HCT116 (cell line): ENCODE measurements around the gene PPM1E. TPM values are rescaled to one million over a fixed set of nuclear protein-coding genes. Genes with fewer than 3 reads are reported as not detected.

Experiments used
- ATAC-seq: fragments of 200-7000 bp; cut with Tn5 transposase; 2 replicates; pipeline ENCODE4 v1.9.1; 2020; ENCODE audit warnings: mild to moderate bottlenecking, moderate library complexity
- BruUV-seq: library from RNA; stranded (reverse); fragments of 400-500 nt; replicated peaks from 2 replicates; lab custom pipeline; 2021; lab: Mats Ljungman, UMichigan
- CTCF ChIA-PET: fragments of 300-600 bp; sonication (Branson Sonifier 250); formaldehyde crosslinking; loops from one replicate; lab custom pipeline; 2021; ENCODE audit warnings: antibody characterized with exemption; lab: Charles Lee
- POLR2A ChIA-PET: fragments of 300-600, 350-600 bp; sonication (Branson Sonifier 250); formaldehyde crosslinking; loops from one replicate; lab custom pipeline; 2021; ENCODE audit warnings: antibody characterized with exemption; lab: Charles Lee
- RAD21 ChIA-PET, 2 experiments: fragments of 300-600 bp; sonication (Branson Sonifier 250); formaldehyde crosslinking; loops; one replicate each; lab custom pipeline; 2023; ENCODE audit warnings: low total read pairs in 2 of 2; ENCODE audit not compliant: uncharacterized antibody in 2 of 2, unreplicated experiment in 2 of 2, low non-redundant PET in 1 of 2; lab: Charles Lee
- DNase-seq: peaks from one replicate; pipeline ENCODE4 v3.0.0-alpha.2; 2010; ENCODE audit warnings: low read depth, low spot score
- H2AFZ ChIP-seq: fragments of 200-600 bp; shearing (Covaris generic), sonication (generic); 2 replicates; pipeline ENCODE4 v1.6.1; 2017; ENCODE audit warnings: low read depth, mixed run types, mixed read lengths, antibody characterized with exemption, low read length; ENCODE audit not compliant: poor library complexity, severe bottlenecking
- H3K27ac ChIP-seq: 2 replicates; pipeline ENCODE4 v1.5.1; 2012; ENCODE audit warnings: low read depth, low read length
- H3K27me3 ChIP-seq: fragments of 200-600 bp; sonication (generic); 2 replicates; pipeline ENCODE4 v1.6.1; 2016; ENCODE audit warnings: mixed run types, low read length, mixed read lengths; ENCODE audit not compliant: insufficient read depth
- H3K36me3 ChIP-seq, 2 experiments: fragments of 200-500 bp in 1 of 2; fragments of 200-600 bp in 1 of 2; sonication (Bioruptor generic) in 1 of 2; sonication (generic) in 1 of 2; 2 replicates each; pipeline versions ENCODE4 v1.5.1 to v1.6.1; 2014 to 2016; ENCODE audit warnings: low read length in 2 of 2, inconsistent platforms in 1 of 2, mixed read lengths in 1 of 2, mixed run types in 1 of 2; ENCODE audit not compliant: insufficient read depth in 2 of 2, control insufficient read depth in 1 of 2
- H3K4me1 ChIP-seq, 2 experiments: fragments of 200-600 bp in 1 of 2; sonication (generic) in 1 of 2; 2 replicates each; pipeline versions ENCODE4 v1.5.1 to v1.6.1; 2012 to 2017; ENCODE audit warnings: low read length in 2 of 2, inconsistent platforms in 1 of 2, mild to moderate bottlenecking in 1 of 2, mixed read lengths in 1 of 2, mixed run types in 1 of 2, moderate library complexity in 1 of 2; ENCODE audit not compliant: insufficient read depth in 2 of 2, control insufficient read depth in 1 of 2
- H3K4me2 ChIP-seq: fragments of 200-600 bp; sonication (generic); 2 replicates; pipeline ENCODE4 v1.6.1; 2017; ENCODE audit warnings: mixed run types, low read length, mixed read lengths
- H3K4me3 ChIP-seq, 2 experiments: fragments of 200-600 bp in 1 of 2; sonication (generic) in 1 of 2; replicated peaks in 1 of 2; 2 replicates each; pipeline ENCODE4 v1.5.1; 2011 to 2016; ENCODE audit warnings: low read length in 2 of 2, control low read depth in 1 of 2, low read depth in 1 of 2, mild to moderate bottlenecking in 1 of 2, mixed read lengths in 1 of 2, mixed run types in 1 of 2
- H3K79me2 ChIP-seq: fragments of 200-600 bp; sonication (generic); 2 replicates; pipeline ENCODE4 v1.6.1; 2017; ENCODE audit warnings: mild to moderate bottlenecking, mixed run types, low read length, moderate library complexity, mixed read lengths; ENCODE audit not compliant: insufficient read depth
- H3K9ac ChIP-seq: fragments of 200-600 bp; sonication (generic); 2 replicates; pipeline ENCODE4 v1.6.1; 2016; ENCODE audit warnings: low read length, mixed read lengths
- H3K9me2 ChIP-seq: fragments of 200-600 bp; sonication (generic), shearing (Covaris generic); 2 replicates; pipeline ENCODE4 v1.6.1; 2017; ENCODE audit warnings: mixed run types, mild to moderate bottlenecking, moderate library complexity; ENCODE audit not compliant: insufficient read depth
- H3K9me3 ChIP-seq, 2 experiments: fragments of 200-500 bp in 1 of 2; fragments of 200-600 bp in 1 of 2; sonication (Bioruptor generic) in 1 of 2; sonication (generic) in 1 of 2; 2 replicates each; pipeline ENCODE4 v1.6.1; 2014 to 2017; ENCODE audit warnings: low read length in 2 of 2, mixed read lengths in 2 of 2, inconsistent platforms in 1 of 2, low read depth in 1 of 2, mild to moderate bottlenecking in 1 of 2, mixed run types in 1 of 2, moderate library complexity in 1 of 2; ENCODE audit not compliant: control insufficient read depth in 1 of 2, insufficient read depth in 1 of 2
- H4K20me1 ChIP-seq: fragments of 200-600 bp; sonication (generic), shearing (Covaris generic); 2 replicates; pipeline ENCODE4 v1.6.1; 2017; ENCODE audit warnings: mixed run types, mild to moderate bottlenecking, moderate library complexity; ENCODE audit not compliant: insufficient read depth
- CBX3 ChIP-seq: IDR thresholded peaks from 2 replicates; pipeline ENCODE4 v1.6.1; 2012; ENCODE audit warnings: low read depth
- CTCF ChIP-seq, 3 experiments: fragments of 200-600 bp in 1 of 3; sonication (generic) in 1 of 3; IDR thresholded peaks in 2 of 3; conservative IDR thresholded peaks in 1 of 3; 2 replicates each; pipeline ENCODE4 v1.5.1; 2012 to 2017; ENCODE audit warnings: low read depth in 2 of 3, low read length in 2 of 3, antibody characterized with exemption in 1 of 3, borderline replicate concordance in 1 of 3, control low read depth in 1 of 3, mild to moderate bottlenecking in 1 of 3, mixed read lengths in 1 of 3, mixed run types in 1 of 3, moderate library complexity in 1 of 3; ENCODE audit not compliant: insufficient read depth in 1 of 3
- EGR1 ChIP-seq: IDR thresholded peaks from 2 replicates; pipeline ENCODE4 v1.6.1; 2012; ENCODE audit warnings: low read depth
- ELF1 ChIP-seq: IDR thresholded peaks from 2 replicates; pipeline ENCODE4 v1.6.1; 2012; ENCODE audit warnings: low read depth, borderline replicate concordance
- EZH2phosphoT487 ChIP-seq: fragments of 200-600 bp; IDR thresholded peaks from 2 replicates; pipeline ENCODE4 v1.6.1; 2018; ENCODE audit warnings: antibody characterized with exemption, borderline replicate concordance
- MAX ChIP-seq: IDR thresholded peaks from 2 replicates; pipeline ENCODE4 v1.6.1; 2012
- POLR2A ChIP-seq: IDR thresholded peaks from 2 replicates; pipeline ENCODE4 v1.7.0; 2011; ENCODE audit warnings: borderline replicate concordance; ENCODE audit not compliant: insufficient read depth, insufficient read length; ENCODE audit errors: extremely low read depth
- POLR2AphosphoS5 ChIP-seq: IDR thresholded peaks from 2 replicates; pipeline ENCODE4 v1.6.1; 2011; ENCODE audit warnings: mild to moderate bottlenecking, low read depth, low read length, moderate library complexity
- REST ChIP-seq: IDR thresholded peaks from 2 replicates; pipeline ENCODE4 v1.6.1; 2012; ENCODE audit warnings: low read depth
- SIN3A ChIP-seq: IDR thresholded peaks from 2 replicates; pipeline ENCODE4 v1.6.1; 2012; ENCODE audit warnings: low read depth
- TCF7L2 ChIP-seq: IDR thresholded peaks from 2 replicates; pipeline ENCODE4 v1.7.0; 2011; ENCODE audit warnings: borderline replicate concordance, inconsistent platforms; ENCODE audit not compliant: insufficient read depth, insufficient read length; ENCODE audit errors: extremely low read depth
- ZFX ChIP-seq: fragments of 450-650 bp; IDR thresholded peaks from 2 replicates; pipeline ENCODE4 v1.6.1; 2017
- intact Hi-C: fragments of 100-400 bp; cut with micrococcal nuclease; formaldehyde crosslinking; loops from 2 replicates; pipeline ENCODE4 v1.10.0; 2022
- total RNA-seq: library from RNA; stranded (reverse); gene quantifications from one replicate; pipeline ENCODE4 v1.2.1, GENCODE V29; 2021; ENCODE audit not compliant: unreplicated experiment
- TF ChIP-seq, protein P1 (sequence below): IDR thresholded peaks from 2 replicates; pipeline ENCODE4 v1.6.1; 2011; ENCODE audit warnings: mild to moderate bottlenecking, low read length, moderate library complexity; ENCODE audit not compliant: insufficient replicate concordance; ENCODE audit errors: extremely low read depth

PPM1E gene
- total RNA-seq, 1 experiment from 2014 or later, result 0.02 TPM

DNA sequence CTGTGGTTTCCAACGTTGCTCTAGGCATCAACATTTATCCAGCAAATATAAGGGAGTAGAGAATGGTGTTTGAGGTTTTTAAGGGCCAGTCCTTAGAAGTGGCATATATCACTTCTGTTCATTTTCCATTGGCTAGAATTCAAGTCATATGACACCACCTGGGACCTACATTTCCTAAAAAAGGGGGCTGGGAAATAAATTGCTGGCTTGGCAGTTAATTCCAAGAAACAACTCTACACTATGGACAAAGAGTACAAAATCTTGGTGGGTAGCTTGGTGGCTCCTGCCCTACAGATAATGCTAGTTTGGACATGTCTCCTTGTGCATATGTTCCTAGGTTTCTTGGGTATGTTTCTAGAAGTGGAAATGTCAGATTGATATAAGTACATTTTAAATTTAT lies 7.6 kb downstream of the PPM1E start:
- Histone ChIP-seq H3K9me3 (no peaks in the 10 kb centered on the region), H3K27me3 (no peaks in the 10 kb centered on the region), H3K4me3 (no peak overlapping the region), H3K36me3 (no peaks in the 10 kb centered on the region), H3K4me1 (no peaks in the 10 kb centered on the region), H3K9me2 (no peaks in the 10 kb centered on the region), H3K79me2 (no peaks in the 10 kb centered on the region), H3K9ac (no peak overlapping the region), H4K20me1 (no peaks in the 10 kb centered on the region), H3K4me2 (no peak overlapping the region), H2AFZ (no peak overlapping the region), H3K27ac (no peak overlapping the region)
- ChIA-PET CTCF (no interaction called here), POLR2A (no interaction called here), RAD21 (no interaction called here)
- ATAC-seq, result no peak
- no peak for TF ChIP-seq POLR2AphosphoS5
- TF ChIP-seq ELF1, result no peak
- intact Hi-C loops, result no loop called here
- no TSS peak for BruUV-seq
- DNase-seq, result no peak

- RAD21 ChIA-PET, result no interaction called here
- Histone ChIP-seq H2AFZ (no peak overlapping the region), H3K9me3 (no peaks in the 10 kb centered on the region), H3K27me3 (no peaks in the 10 kb centered on the region), H3K9me2 (no peaks in the 10 kb centered on the region), H3K9ac (no peak overlapping the region), H3K36me3 (no peaks in the 10 kb centered on the region), H3K4me2 (no peak overlapping the region), H3K4me3 (no peak overlapping the region), H3K27ac (no peak overlapping the region), H3K4me1 (no peaks in the 10 kb centered on the region), H4K20me1 (no peaks in the 10 kb centered on the region), H3K79me2 (no peaks in the 10 kb centered on the region)
- no TSS peak for BruUV-seq
- no peak for DNase-seq
- no peak for ATAC-seq
- POLR2A ChIA-PET, result no interaction called here
- intact Hi-C loops, result no loop called here
- CTCF ChIA-PET, result no interaction called here
- TF ChIP-seq SIN3A, result no peak
- TF ChIP-seq POLR2AphosphoS5, result no peak
- no peak for TF ChIP-seq POLR2A
- TF ChIP-seq, protein P1, sequence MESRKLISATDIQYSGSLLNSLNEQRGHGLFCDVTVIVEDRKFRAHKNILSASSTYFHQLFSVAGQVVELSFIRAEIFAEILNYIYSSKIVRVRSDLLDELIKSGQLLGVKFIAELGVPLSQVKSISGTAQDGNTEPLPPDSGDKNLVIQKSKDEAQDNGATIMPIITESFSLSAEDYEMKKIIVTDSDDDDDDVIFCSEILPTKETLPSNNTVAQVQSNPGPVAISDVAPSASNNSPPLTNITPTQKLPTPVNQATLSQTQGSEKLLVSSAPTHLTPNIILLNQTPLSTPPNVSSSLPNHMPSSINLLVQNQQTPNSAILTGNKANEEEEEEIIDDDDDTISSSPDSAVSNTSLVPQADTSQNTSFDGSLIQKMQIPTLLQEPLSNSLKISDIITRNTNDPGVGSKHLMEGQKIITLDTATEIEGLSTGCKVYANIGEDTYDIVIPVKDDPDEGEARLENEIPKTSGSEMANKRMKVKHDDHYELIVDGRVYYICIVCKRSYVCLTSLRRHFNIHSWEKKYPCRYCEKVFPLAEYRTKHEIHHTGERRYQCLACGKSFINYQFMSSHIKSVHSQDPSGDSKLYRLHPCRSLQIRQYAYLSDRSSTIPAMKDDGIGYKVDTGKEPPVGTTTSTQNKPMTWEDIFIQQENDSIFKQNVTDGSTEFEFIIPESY, result no peak
- no peak for TF ChIP-seq CBX3
- TF ChIP-seq REST, result no peak
- TF ChIP-seq ZFX, result no peak
- no peak for TF ChIP-seq CTCF (IDR thresholded peaks at IDR 0.05 in 2 of 3, conservative IDR thresholded peaks at IDR 0.05 in 1 of 3; ENCODE audit: borderline replicate concordance in 1 of 3, insufficient read depth in 1 of 3, low read depth in 2 of 3, low read length in 2 of 3)
- TF ChIP-seq EGR1, result no peak
- no peak for TF ChIP-seq EZH2phosphoT487
- TF ChIP-seq MAX, result no peak
- TF ChIP-seq TCF7L2, result no peak
These were observed 8.7 kb downstream of the PPM1E start for GRCh38 chr17:58764373-58764772.
